Stimulated activated CD4-positive, alpha-beta T cell treated with anti-CD3 and anti-CD28 coated beads, Interleukin-15, amount 100 ng/mL, for 48 hours (primary cell): ENCODE measurements around the gene GSK3A.
A peak's percentile ranks its signal among the peaks of the same experiment; 100 is the strongest.
"Not testable (repeated sequence)": the region's sequence is repeated elsewhere in the genome, so short reads cannot be mapped to it uniquely, and the experiment has no call there.

Source experiments
- DNase-seq, 2 donors: peaks; one replicate each; pipeline ENCODE4 v3.0.0-alpha.2; 2020; ENCODE audit warnings: low read depth in 2 of 2

GSK3A gene

GRCh38 chr19:42268704-42269477 is 26.5 kb upstream of the GSK3A start, which contains the start of gene CIC:
TSS of gene CIC (plus strand) at chr19:42269252. CDS start at chr19:42271784, 2,532 bp downstream.
- DNase-seq: peak; percentile 99

- peak; percentile 98 to 99 for DNase-seq
Measured at GRCh38 chr19:42268142-42268703, 25.8 kb upstream of the GSK3A start.

GRCh38 chr19:42267644-42268141 is 25.3 kb upstream of the GSK3A start:
- no peak for DNase-seq

GRCh38 chr19:42266928-42267603 is 24.7 kb upstream of the GSK3A start:
- DNase-seq: not testable (repeated sequence)

- DNase-seq: not testable (repeated sequence)
Measured at GRCh38 chr19:42266105-42266504, 23.7 kb upstream of the GSK3A start.

- no peak for DNase-seq
Measured at GRCh38 chr19:42261763-42262162, 19.4 kb upstream of the GSK3A start.

GRCh38 chr19:42257842-42258241 is 15.4 kb upstream of the GSK3A start:
- DNase-seq: not testable (repeated sequence)

GRCh38 chr19:42255766-42256745 is 13.7 kb upstream of the GSK3A start:
- DNase-seq: no peak

- peak; percentile 87 to 90 for DNase-seq
Measured at GRCh38 chr19:42254850-42255765, 12.7 kb upstream of the GSK3A start, which contains the start of gene ERF. TSS of gene ERF (minus strand) at chr19:42255128. CDS start at chr19:42254999, 129 bp downstream.

GRCh38 chr19:42254089-42254849 is 11.9 kb upstream of the GSK3A start:
- peak in 1 of 2 donors; percentile 68 for DNase-seq

- DNase-seq: peak in 1 of 2 donors; percentile 59
Measured at GRCh38 chr19:42253245-42254088, 11.1 kb upstream of the GSK3A start.

GRCh38 chr19:42252365-42253244 is 10.2 kb upstream of the GSK3A start:
- DNase-seq: no peak

GRCh38 chr19:42251572-42252358 is 9.4 kb upstream of the GSK3A start:
- DNase-seq: no peak

- DNase-seq: no peak
Measured at GRCh38 chr19:42250666-42251531, 8.5 kb upstream of the GSK3A start.

GRCh38 chr19:42250183-42250665 is 7.8 kb upstream of the GSK3A start:
- no peak for DNase-seq
